GM21423 (cell line): ENCODE results near the gene COP1.

Experiments used
- ATAC-seq: cut with Tn5 transposase; IDR thresholded peaks from one replicate; pipeline ENCODE4 v1.9.1; 2021; ENCODE audit warnings: mild to moderate bottlenecking, moderate library complexity; ENCODE audit not compliant: unreplicated experiment

Gene COP1

DNA sequence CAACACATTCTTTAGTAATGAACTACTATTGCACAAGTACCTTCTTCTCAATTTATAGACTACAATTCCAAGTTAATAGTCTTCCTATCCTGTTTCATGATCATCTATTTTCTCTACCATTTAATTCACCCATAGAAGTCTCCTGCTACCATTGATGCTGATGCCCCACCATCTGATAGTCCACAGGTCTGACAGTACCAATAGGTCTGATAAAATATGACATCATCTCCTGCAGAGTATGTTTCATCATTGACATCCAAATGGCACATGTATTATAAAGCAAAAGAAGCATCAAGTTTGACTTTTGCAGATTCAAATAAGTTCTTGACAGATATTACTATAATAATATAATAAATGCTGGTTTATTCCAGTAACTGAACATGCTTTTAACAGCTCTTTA, 5.5 kb downstream of the COP1 start:
- no peak for ATAC-seq

- peak; percentile 41 for ATAC-seq
Observed at GRCh38 chr1:176199707-176200106, 7.4 kb downstream of the COP1 start.

DNA sequence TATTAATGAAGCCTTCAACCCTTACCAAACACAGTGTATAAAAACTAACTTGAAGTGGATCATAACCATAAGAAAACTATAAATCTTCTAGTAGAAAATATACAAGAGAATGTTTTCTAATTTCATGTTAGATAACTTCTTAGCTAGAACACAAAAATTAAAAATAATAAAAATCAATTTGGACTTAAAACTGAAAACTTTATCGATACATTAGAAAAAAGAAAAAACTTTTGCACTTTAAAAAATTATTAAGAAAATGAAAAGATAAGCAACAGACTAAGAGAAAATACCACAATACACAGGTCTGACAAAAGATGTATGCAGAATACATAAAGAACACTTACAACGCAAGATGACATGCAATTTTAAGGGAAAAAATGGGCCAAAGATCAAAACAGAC, 8.7 kb downstream of the COP1 start:
- ATAC-seq = no peak

DNA sequence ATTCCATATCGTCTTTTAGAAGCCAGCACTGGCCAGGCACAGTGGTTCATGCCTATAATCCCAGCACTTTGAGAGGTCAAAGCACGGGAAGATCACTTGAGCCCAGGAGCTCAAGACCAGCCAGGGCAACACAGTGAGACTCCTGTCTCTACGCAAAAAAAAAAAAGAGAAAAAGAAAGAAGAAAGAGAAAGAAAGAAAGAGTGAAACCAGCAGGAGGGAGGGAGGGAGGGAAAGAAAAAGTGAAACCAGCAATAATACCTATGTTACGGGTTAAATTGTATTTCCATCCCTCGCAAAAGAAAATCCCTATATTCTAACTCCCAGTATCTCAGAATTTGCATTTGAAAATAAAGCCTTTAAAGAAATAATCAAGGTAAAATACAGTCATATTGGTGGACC, 10.4 kb downstream of the COP1 start:
- no peak for ATAC-seq

DNA sequence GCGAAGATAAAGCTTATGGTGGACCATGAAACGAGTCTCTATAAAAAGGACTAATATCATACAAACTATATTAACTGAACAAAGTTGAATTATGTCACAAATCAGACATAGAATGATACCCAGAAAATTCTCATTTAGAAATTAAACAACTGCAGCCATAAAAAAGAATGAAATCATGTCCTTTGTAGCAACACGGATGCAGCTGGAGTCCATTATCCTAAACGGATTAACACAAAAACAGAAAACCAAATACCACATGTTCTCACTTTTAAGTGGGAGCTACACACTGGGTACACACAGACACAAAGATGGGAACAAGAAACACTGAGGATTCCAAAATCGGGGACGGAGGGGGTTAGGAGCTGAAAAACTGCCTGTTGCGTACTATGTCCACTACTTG, 11.5 kb downstream of the COP1 start:
- no peak for ATAC-seq

DNA sequence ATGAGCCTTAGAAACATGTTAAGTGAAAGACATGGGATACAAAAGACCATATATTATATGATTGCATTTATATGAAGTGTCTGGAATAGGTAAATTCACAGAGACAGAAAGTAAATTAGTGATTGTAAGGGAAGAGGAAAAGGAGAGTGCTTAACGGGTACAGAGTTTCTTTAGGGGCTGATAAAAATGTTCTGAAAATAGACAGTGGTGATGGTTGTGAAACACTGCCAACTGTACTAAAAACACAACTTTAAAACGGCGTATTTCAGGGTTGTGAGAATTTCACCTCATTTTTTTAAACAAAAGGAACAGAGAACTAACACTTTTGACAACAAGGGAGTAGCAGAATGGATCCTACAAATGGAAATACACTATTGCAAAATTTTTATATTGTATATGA, 13.4 kb downstream of the COP1 start:
- no peak for ATAC-seq

DNA sequence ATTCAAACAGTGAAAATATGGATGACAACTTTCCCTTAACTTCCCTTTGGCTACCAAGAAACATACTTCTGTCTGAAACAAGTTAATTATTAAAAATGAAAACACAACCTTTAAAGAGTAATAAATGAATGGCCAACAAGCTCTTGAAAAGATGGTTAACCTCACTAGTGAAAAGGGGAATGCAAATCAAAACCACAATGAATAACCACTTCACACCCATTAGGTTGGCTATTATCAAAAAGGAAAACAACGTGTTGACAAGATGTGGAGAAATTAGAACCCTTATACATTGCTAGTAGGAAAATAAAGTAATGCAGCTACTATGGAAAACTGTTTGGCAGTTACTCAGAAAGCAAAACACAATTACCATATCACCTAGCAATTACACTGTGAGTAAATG, 14.1 kb downstream of the COP1 start:
- peak; percentile 95 for ATAC-seq

GRCh38 chr1:176188604-176189003, 18.5 kb downstream of the COP1 start:
- ATAC-seq = no peak

DNA sequence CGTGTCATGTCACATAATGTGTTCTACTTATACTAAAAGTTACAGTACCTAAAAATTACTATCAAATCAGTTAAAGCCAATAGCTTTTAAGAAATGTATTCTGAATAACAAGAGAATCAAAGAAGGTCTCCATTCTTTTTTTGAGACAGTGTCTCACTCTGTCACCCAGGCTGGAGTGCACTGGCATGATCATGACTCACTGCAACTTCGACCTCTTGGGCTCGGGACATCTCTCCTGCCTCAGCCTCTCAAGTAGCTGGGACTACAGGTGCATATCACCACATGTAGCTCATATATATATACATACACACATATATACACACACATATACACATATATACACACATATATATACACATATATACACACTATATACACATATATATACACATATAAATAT, 20.1 kb downstream of the COP1 start:
- no peak for ATAC-seq

DNA sequence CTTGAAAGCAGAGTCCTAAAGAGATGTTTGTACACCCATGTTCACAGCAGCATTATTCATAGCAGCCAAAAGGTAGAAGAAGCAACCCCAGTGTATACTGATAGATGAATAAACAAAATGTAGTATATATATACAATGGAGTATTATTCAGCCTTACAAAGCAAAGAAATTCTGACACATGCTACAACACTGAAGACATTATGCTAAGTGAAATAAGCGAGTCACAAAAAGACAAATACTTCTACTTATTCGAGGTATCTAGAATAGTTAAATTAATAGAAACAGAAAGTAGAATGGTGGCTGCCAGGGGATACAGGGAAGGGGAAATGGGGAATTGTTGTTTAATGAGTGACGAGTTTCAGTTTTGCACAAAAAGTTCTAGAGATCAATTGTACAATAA, 23.5 kb downstream of the COP1 start:
- ATAC-seq = peak; percentile 79

DNA sequence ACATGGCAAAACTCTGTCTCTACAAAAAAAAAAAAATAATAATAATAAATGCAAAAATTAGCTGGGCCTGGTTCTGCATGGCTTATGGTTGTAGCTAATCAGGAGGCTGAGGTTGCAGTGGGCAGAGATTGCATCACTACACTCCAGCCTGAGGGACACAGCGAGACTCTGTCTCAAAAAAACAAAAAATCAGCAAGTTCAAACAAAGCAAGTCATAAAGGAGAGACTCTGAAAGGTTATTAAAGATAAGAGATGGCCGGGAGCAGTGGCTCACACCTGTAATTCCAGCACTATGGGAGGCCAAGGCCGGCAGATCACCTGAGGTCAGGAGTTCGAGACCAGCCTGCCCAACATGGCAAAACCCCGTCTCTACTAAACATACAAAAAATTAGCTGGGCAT, 28.8 kb downstream of the COP1 start:
- no peak for ATAC-seq

DNA sequence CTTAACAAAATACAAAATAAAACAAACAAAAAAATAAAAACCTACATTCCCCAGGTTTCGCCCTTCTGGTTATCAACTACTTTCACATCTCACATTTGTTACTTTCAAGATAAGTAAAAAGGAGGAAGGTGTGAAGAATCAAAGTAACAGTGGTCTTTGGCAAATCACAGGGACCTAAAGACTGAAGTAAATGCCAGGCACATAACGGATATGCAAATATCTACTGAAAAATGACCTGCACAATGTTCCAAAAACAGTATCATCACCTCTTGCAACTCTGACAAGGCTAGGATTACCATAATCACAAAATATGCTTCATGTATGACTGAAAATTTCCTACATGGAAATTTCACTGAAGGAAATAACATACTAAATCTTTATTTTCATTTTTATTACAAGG, 29.3 kb downstream of the COP1 start:
- ATAC-seq = peak; percentile 83

DNA sequence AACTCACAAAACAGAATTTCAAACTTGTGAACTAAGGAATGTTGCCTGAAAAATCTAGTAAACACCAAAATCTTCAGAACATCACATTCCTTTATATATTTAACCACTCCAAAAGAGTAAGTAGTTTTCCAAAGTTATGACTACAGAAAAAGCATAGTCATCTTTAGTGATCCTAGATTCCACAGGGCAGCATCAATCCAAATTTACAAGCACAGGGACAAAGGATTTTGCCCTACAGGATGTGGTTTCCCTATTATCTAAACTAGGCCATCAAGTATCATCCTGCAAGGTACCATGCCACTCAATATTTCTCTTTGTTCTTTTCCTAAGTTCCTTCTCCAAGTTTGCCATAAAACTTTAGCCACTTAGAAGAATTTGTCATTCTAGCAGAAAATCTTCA, 33.0 kb downstream of the COP1 start:
- ATAC-seq = no peak

- no peak for ATAC-seq
Observed at GRCh38 chr1:176172215-176172614, 34.9 kb downstream of the COP1 start.

- ATAC-seq = no peak
Observed at GRCh38 chr1:176167210-176167609, 39.9 kb downstream of the COP1 start.

DNA sequence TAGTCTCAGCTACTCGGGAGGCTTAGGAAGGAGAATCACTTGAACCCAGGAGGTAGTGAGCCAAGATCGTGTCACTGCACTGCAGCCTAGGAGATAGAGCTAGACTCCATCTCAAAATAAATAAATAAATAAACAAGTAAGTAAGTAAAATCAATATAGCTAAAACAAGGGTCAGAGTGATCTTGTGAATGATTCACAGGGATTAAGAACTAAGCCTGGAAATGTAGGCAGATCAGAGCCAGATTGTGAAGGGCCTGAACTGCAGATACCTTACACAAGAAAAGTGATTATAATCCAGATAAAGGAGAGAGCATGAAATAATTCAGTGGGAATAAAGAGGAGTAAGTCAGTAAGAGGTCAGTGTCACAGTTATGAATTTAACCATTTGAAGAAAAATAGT, 41.5 kb downstream of the COP1 start:
- no peak for ATAC-seq

- no peak for ATAC-seq
Observed at GRCh38 chr1:176164014-176164678, 42.9 kb downstream of the COP1 start.

DNA sequence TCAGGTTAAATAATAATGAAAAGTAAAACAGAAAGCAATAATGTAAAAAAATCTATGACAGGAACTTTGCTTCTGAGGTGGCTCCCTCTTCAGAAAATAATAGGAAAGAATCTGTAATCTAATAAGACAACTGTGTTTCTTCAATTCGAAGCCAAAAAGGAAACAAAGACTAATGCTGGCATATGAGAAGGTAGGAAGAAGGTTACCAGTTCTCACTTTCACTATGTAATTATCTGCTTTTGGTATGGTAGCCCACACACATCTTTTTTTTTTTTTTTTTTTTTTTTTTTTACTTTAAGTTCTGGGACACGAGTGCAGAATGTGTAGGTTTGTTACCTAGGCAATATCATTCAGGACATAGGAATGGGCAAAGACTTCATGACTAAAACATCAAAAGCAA, 47.1 kb downstream of the COP1 start:
- no peak for ATAC-seq

- no peak for ATAC-seq
Observed at GRCh38 chr1:176157995-176158394, 49.1 kb downstream of the COP1 start.

- no peak for ATAC-seq
Observed at GRCh38 chr1:176149939-176150807, 56.9 kb downstream of the COP1 start.

GRCh38 chr1:176144526-176144925, 62.6 kb downstream of the COP1 start:
- no peak for ATAC-seq

- ATAC-seq = no peak
Observed at GRCh38 chr1:176142973-176143372, 64.1 kb downstream of the COP1 start.

GRCh38 chr1:176141449-176141848, 65.6 kb downstream of the COP1 start:
- ATAC-seq = no peak
